Epithelial cell of esophagus (primary cell): ENCODE data around the gene PACSIN2.

Experiments used
- DNase-seq: peaks from one replicate; pipeline ENCODE4 v3.0.0; 2010; ENCODE audit warnings: low read depth
- H3K4me3 ChIP-seq: 2 replicates; pipeline ENCODE4 v1.5.1; 2011; ENCODE audit warnings: mild to moderate bottlenecking, low read length, control low read depth
- CTCF ChIP-seq: IDR thresholded peaks from 2 replicates; pipeline ENCODE4 v1.5.1; 2011; ENCODE audit warnings: low read depth, mild to moderate bottlenecking, low read length, control low read depth, inconsistent platforms; ENCODE audit not compliant: insufficient read depth; ENCODE audit errors: missing control alignments

The PACSIN2 gene

DNA sequence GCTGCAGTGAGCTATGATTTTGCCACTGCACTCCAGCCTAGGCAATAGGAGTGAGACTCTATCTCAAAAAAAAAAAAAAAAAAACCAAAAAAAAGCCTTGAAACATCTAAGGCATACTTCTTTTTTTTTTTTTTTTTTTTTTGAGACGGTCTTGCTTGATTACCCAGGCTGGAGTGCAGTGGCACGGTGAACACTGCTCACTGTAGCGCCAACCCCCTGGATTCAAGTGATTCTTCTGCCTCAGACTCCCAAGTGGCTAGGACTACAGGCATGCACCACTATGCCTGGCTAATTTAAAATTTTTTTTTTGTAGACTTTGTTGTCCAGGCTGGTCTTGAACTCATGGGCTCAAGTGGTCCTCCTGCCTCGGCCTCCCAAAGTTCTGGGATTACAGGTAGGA lies 177.4 kb downstream of the PACSIN2 start:
- DNase-seq, result no peak
- no peak for TF ChIP-seq CTCF
- no peak overlapping the region for H3K4me3 ChIP-seq

DNA sequence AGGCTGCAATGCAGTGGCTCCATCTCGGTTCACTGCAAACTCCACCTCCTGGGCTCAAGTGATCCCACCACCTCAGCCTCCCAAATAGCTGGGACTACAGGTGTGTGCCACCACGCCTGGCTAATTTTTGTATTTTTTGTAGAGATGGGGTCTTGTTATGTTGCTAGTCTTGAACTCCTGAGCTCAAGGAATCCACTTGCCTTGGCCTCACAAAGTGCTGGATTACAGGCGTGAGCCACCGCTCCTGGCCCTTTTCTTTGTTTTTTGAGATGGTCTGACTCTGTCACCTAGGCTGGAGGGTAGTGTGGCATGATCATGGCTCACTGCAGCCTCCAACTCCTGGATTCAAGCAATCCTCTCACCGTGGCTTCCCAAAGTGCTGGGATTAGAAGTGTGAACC lies 178.9 kb downstream of the PACSIN2 start:
- no peak for TF ChIP-seq CTCF
- DNase-seq, result no peak

GRCh38 chr22:42834177-42834949 lies 180.6 kb downstream of the PACSIN2 start:
- no peak overlapping the region for H3K4me3 ChIP-seq
- no peak for DNase-seq
- no peak for TF ChIP-seq CTCF

More for the DNA sequence above, 178.9 kb downstream of the PACSIN2 start:
- no peak overlapping the region for H3K4me3 ChIP-seq

DNA sequence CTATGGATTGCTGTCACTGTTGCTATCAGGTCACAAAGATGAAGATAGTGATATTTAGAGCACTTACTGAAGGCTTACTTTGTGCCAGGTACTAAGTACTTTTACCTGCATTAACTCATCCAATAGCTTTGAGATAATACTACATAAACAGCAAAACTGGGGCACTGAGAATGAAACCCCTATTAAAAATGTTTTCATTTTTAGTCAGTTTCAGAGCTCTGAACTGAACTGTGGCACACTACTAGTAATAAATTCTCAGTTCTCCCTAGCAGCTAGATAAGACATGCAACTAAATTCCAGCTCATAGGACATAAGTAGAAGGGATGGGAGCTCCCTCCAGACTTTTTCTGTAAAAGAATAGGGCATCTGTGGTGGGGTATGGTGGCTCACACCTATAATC lies 181.8 kb downstream of the PACSIN2 start:
- TF ChIP-seq CTCF, result no peak
- H3K4me3 ChIP-seq, result no peak overlapping the region
- no peak for DNase-seq

- no peak for TF ChIP-seq CTCF
- no peak for DNase-seq
- H3K4me3 ChIP-seq, result no peak overlapping the region
These were observed 183.2 kb downstream of the PACSIN2 start for GRCh38 chr22:42831712-42832111.

DNA sequence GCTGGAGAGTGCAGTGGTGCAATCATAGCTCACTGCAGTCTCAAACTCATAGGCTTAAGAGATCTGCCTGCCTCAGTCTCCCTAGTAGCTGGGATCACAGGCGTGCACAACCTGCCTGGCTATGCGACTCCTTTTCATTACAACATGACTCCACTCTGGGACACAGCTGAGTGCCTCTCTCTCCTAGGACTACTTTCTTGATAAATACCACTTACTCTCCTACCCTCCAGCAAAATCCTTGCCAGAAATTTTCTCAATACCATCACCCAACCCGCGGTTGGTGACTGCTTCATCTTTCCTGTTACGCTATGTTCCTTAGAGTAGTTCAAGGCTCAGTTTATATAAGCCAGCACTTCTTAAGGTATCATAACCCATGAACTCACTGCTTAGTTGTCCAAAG lies 184.8 kb downstream of the PACSIN2 start:
- TF ChIP-seq CTCF, result no peak
- DNase-seq, result no peak
- no peak overlapping the region for H3K4me3 ChIP-seq

DNA sequence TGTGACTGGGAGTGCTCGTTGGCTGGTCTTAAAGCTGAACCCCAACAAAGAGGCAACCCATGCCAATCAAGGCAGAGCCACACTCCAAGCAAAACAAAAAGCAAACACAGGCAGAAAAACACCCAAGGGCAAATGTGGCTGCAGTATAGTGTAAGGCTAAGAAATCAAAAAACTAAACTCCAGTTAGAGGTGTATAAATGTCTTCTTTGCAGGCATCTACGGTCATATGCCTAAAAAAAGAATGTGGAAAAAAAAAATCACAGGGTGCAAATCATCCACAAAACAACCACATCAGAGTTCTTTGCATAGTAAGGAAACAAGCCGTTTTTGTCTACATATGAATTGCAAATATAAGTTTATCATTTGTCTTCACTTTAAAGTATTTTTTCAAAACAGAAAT lies 185.6 kb downstream of the PACSIN2 start:
- H3K4me3 ChIP-seq, result no peak overlapping the region
- DNase-seq, result no peak
- no peak for TF ChIP-seq CTCF
